HG02943 (cell line): ENCODE measurements around the gene LGR5.

Source experiments
- ATAC-seq: cut with Tn5 transposase; IDR thresholded peaks from one replicate; pipeline ENCODE4 v1.9.1; 2021; ENCODE audit warnings: mild to moderate bottlenecking, low read depth, moderate library complexity; ENCODE audit not compliant: unreplicated experiment

The LGR5 gene

GRCh38 chr12:71587012-71587411 is 147.4 kb downstream of the LGR5 start:
- ATAC-seq = no peak

- no peak for ATAC-seq
Measured at GRCh38 chr12:71589478-71589881, 149.9 kb downstream of the LGR5 start.

- ATAC-seq = no peak
Measured at GRCh38 chr12:71591601-71592000, 152.0 kb downstream of the LGR5 start.

- ATAC-seq = no peak
Measured at GRCh38 chr12:71592841-71593240, 153.2 kb downstream of the LGR5 start.

- ATAC-seq = no peak
Measured at GRCh38 chr12:71594214-71594948, 154.8 kb downstream of the LGR5 start.

- ATAC-seq = no peak
Measured at GRCh38 chr12:71599210-71599609, 159.6 kb downstream of the LGR5 start.

- ATAC-seq = no peak
Measured at GRCh38 chr12:71601546-71601945, 161.9 kb downstream of the LGR5 start.

- ATAC-seq = no peak
Measured at GRCh38 chr12:71602761-71603577, 163.4 kb downstream of the LGR5 start.

GRCh38 chr12:71605039-71605438 is 165.4 kb downstream of the LGR5 start:
- no peak for ATAC-seq

- no peak for ATAC-seq
Measured at GRCh38 chr12:71607494-71608330, 168.1 kb downstream of the LGR5 start.

GRCh38 chr12:71610031-71610795 is 170.6 kb downstream of the LGR5 start:
- ATAC-seq = no peak

GRCh38 chr12:71621938-71622337 is 182.3 kb downstream of the LGR5 start:
- no peak for ATAC-seq

GRCh38 chr12:71625476-71625875 is 185.9 kb downstream of the LGR5 start:
- ATAC-seq = no peak

- ATAC-seq = no peak
Measured at GRCh38 chr12:71626098-71626497, 186.5 kb downstream of the LGR5 start.

GRCh38 chr12:71626768-71627167 is 187.2 kb downstream of the LGR5 start:
- no peak for ATAC-seq

GRCh38 chr12:71627438-71628002 is 187.9 kb downstream of the LGR5 start:
- ATAC-seq = no peak
